Umbilical cord (tissue), 2 donors: ENCODE results near the gene DYRK1B. TPM values are rescaled to one million over a fixed set of nuclear protein-coding genes. Genes with fewer than 3 reads are reported as not detected.
"Not testable (repeated sequence)": the region's sequence is repeated elsewhere in the genome, so short reads cannot be mapped to it uniquely, and the experiment has no call there.

Source experiments
- DNase-seq: peaks from one replicate; pipeline ENCODE4 v3.0.0-alpha.2; 2015; ENCODE audit warnings: low spot score
- total RNA-seq: library from RNA; depleted of rRNA; stranded (reverse); fragments of >200 nt; gene quantifications from one replicate; pipeline ENCODE4 v1.2.3, GENCODE V29; 2014; ENCODE audit warnings: low replicate concordance; ENCODE audit not compliant: insufficient read depth

Gene DYRK1B
- total RNA-seq, 1 donor from 2014 or later: 7.2 TPM

DNA sequence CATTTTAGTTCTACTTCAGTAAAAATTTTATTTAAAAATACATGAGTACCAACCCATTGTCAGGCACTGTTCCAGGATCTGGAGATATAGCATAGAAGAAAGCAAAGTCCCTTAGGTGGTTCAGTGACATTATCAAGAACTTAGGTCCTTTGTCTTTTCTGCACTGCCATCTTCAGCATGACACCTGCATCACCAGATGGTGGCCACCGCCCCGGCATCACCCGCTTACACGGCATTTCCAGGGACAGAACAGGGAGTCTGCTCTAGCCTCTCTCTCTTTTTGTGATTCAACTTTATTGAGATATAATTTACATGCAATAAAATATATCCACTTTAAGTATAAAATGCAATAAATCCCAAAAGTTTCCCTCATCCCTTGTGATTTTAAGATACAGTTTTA, 23.5 kb downstream of the DYRK1B start:
- DNase-seq: no peak

GRCh38 chr19:39809368-39809767, 24.6 kb downstream of the DYRK1B start:
- DNase-seq: no peak

DNA sequence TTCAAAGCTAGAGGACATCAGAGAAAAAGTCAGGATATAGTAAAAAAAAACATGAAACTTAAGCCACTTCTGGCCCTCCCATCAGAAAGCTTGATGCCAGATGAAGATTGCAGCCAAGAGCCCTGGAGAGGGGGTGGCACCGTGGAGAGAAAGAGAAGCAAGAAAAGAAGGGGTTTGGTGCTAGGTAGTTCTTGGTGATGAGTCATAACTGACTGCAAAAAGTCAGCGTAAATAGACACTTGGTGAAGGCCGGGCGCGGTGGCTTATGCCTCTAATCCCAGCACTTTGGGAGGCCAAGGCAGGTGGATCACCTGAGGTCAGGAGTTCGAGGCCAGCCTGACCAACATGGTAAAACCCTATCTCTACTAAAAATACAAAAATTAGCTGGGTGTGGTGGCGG, 25.3 kb downstream of the DYRK1B start:
- DNase-seq: not testable (repeated sequence)

DNA sequence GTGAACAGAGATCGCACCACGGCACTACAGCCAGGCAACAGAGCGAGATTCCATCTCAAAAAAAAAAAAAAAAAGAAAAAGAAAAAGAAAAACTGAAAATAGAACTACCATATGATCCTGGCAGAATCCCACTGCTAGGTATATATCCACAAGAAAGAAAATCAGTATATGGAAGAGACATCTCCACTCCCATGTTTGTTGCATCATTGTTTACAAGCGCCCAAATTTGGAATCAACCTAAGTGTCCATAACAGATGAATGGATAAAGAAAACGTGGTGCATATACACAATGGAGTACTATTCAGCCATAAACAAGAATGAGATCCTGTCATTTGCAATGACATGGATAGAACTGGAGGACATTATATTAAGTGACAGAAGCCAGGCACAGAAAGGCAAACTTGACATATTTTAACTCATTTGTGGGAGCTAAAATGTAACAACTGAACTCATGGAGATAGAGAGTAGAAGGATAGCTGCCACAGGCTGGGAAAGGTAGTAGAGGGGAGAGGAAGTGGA, 26.1 kb downstream of the DYRK1B start:
- DNase-seq: no peak

DNA sequence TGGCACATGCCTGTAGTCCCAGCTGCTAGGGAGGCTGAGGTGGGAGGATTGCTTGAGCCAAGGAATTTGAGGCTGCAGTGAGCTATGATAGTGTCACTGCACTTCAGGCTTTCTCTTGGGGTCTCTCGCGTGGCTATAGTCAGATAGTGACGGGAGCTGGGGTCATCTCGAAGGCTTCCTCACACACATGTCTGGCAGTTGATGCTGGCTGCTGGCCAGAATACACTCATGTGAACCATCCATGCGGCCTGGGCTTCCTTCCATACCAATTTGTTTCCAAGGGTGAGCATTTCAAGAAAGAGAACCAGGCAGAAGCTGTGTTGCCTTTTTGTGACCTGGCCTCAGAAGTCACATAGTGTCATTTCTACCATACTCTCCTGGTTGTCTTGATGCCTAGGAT, 28.9 kb downstream of the DYRK1B start:
- DNase-seq: no peak

DNA sequence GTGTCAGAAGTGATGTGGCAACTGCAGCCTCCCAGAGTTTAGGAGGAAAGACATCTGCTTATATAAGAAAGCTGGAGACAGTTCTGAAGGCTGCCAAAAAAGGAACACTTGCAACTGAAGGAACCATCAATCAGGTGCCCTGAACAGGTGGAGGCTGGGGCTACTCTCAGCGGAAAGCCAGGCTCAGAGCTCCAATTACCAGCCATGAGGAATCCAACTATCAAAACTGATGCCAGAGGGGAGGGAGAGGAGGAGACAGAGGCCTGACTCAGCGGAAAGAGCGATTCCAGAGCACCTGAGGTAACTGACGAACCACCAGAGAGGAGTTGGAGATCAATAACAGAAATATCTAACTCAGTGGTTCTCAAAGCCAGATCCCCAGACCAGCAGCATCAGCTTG, 31.0 kb downstream of the DYRK1B start:
- no peak for DNase-seq

DNA sequence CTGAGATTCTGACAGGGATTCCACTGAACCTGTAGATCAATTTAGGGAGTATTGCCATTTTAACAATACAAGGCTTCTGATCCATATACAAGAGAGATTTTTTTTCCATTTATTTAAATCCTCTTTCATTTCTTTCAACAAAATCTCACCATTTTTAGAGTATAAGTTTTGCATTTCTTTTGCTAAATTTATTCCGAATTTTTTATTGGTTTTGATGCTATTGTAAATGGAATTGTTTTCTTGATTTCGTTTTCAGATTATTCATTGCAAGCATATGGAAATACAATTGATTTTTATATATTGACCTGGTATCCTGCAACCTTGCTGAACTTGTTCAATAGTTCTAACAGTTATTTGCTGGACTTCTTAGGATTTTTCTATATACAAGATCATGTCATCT, 36.9 kb downstream of the DYRK1B start:
- no peak for DNase-seq

GRCh38 chr19:39796000-39796498, 37.9 kb downstream of the DYRK1B start:
- no peak for DNase-seq

DNA sequence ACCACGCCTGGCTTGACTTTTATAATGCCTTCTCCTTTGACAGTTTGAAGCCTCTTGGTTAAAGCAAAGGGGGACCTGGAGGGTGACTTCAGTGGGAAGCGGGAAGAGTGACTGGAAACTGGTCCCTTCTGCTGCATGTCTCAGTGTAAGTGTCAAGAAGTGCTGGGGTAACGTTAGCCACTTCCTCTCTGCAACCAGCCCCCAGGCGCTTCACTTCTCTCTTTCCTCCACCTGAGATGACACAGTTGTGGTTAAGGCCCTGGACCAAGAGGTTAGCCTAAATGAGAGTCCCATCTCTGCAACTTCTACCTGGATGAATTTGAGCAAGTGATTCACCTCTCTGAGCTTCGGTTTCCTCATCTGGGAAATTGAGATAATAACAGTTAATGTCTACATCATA, 39.0 kb downstream of the DYRK1B start:
- no peak for DNase-seq

DNA sequence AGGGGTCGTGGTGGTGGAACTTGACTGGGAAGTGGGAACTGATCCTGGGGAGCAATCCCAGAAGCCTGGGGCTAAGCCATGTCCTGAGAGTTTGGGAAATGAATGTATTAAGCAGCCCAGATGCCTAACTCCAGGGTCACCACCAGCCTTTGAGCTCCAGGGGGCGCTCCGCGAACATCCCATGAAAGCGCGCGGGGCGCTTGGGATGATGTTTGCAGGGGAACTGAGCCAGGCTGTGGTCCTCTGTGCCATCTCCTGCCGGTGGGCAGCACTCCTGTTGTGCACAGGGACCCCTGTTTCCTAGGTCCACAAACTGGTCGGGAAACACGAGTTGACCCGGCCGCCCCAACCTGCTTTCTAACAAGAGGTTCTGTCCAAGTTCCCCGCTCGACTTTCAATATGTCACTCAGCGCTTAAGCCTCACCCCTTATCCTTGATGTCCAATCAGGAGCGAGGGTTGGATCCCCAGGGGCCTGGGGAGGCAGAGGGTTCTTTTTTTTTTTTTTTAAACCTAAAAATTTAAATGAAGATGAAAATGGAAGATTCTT, 40.9 kb downstream of the DYRK1B start:
- DNase-seq: peak; percentile 82

DNA sequence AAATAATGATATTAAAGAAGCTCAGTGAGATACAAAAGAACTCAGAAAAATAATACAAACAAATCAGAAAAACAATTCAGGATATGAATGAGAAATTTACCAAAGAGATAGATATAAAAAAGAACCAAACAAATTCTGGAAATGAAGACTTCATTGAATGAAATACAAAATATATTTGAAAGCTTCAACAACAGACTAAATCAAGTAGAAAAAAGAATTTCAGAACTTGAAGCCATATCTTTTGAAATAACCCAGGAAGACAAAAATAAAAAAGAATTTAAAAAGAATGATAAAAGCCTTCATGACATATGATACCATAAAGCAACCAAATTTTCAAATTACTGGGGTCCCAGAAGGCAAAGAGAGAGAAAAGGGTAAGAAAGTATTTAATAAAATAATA, 45.7 kb downstream of the DYRK1B start:
- DNase-seq: no peak

DNA sequence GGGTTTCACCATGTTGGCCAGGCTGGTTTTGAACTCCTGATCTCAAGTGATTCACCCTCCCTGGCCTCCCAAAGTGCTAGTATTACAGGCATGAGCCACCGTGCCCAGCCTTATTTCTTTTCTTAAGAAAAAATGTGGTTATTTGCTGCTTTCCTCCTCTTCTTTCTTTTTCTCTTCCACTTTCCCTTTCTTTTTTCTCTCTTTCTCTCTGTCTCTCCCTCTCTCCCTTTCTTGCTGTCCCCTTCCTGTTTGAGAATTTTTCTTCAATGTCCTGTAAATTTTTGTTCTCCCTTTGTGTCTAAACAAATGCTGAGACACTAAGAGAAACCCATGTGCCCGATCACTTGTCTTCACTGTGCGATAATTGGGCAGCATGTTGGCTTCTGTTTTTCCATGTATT, 53.1 kb downstream of the DYRK1B start:
- no peak for DNase-seq

DNA sequence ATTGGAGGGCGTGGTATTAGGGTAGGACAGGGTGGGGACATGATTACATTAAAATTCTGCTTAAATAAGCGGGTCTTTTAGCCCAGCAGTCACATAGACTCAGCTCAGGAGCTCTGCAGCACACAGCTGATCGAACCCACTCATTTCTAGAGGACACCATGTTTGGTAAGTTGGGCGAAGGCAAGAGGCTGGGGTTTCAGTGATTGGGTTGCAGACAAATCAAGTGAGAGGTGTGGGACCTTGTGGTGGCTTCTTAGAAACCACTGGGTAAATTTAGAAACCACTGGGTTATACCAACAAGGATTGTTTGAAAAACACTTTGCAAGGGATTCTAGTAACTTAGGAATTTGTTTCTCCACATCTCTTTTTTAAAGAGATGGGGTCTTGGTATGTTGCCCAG, 55.2 kb downstream of the DYRK1B start, which contains the start of gene LEUTX:
Gene LEUTX, plus strand, starts transcription at position 92 of the 400 bp plus-strand sequence. Its CDS starts 67 bp downstream, at position 159.
- no peak for DNase-seq

Other genes starting within 250 kb of the DYRK1B start
- not detected for gene LGALS13, start 231.6 kb downstream of the DYRK1B start, total RNA-seq
- not detected for gene LGALS16, start 178.2 kb downstream of the DYRK1B start, total RNA-seq
- not detected for gene LGALS14, start 129.7 kb downstream of the DYRK1B start, total RNA-seq
- not detected for gene CLC, start 96.1 kb downstream of the DYRK1B start, total RNA-seq
- not detected for gene LEUTX, start 55.3 kb downstream of the DYRK1B start, total RNA-seq
- gene FBL, start 12.2 kb upstream of the DYRK1B start, total RNA-seq: 154 TPM
- gene FCGBP, start 100.5 kb upstream of the DYRK1B start, total RNA-seq: 175 TPM
- 32.3 TPM for gene PSMC4, start 137.0 kb upstream of the DYRK1B start, total RNA-seq
- gene ZNF546, start 162.9 kb upstream of the DYRK1B start, total RNA-seq: 42.4 TPM
- gene ZNF780B, start 222.1 kb upstream of the DYRK1B start, total RNA-seq: 23.6 TPM